Neural cell (in vitro differentiated cells): ENCODE measurements around the gene GANAB. TPM values are rescaled to one million over a fixed set of nuclear protein-coding genes. Genes with fewer than 3 reads are reported as not detected.

Experiments
- H2AFZ ChIP-seq: fragments of 200-600, 300-800 bp; sonication (generic), shearing (Covaris generic); 2 replicates; pipeline ENCODE4 v1.6.0; 2014; ENCODE audit warnings: low read depth, mild to moderate bottlenecking, antibody characterized with exemption, low read length, moderate library complexity
- H3F3A ChIP-seq: fragments of 200-600 bp; shearing (Covaris generic); 2 replicates; pipeline ENCODE4 v1.6.1; 2016; ENCODE audit warnings: mild to moderate bottlenecking, moderate library complexity, mixed read lengths, antibody characterized with exemption, low read length; ENCODE audit not compliant: insufficient read depth, poor library complexity, severe bottlenecking
- H3K27ac ChIP-seq: fragments of 200-600, 300-800 bp; sonication (generic), shearing (Covaris generic); 2 replicates; pipeline ENCODE4 v1.5.1; 2014; ENCODE audit warnings: mild to moderate bottlenecking, low read length, moderate library complexity
- H3K27me3 ChIP-seq: fragments of 300-800, 200-600 bp; sonication (generic), shearing (Covaris generic); 2 replicates; pipeline ENCODE4 v1.6.0; 2014; ENCODE audit warnings: mild to moderate bottlenecking, low read depth, low read length, moderate library complexity; ENCODE audit not compliant: insufficient read depth
- H3K36me3 ChIP-seq: fragments of 300-800, 200-600 bp; sonication (generic), shearing (Covaris generic); 2 replicates; pipeline ENCODE4 v1.5.1; 2014; ENCODE audit warnings: mild to moderate bottlenecking, antibody characterized with exemption, low read length, moderate library complexity; ENCODE audit not compliant: insufficient read depth
- H3K4me2 ChIP-seq: fragments of 300-800, 200-600 bp; sonication (generic), shearing (Covaris generic); 2 replicates; pipeline ENCODE4 v1.6.0; 2014; ENCODE audit warnings: mild to moderate bottlenecking, low read length
- H3K4me3 ChIP-seq: fragments of 300-800, 200-600 bp; sonication (generic), shearing (Covaris generic); 2 replicates; pipeline ENCODE4 v1.5.1; 2014; ENCODE audit warnings: mild to moderate bottlenecking, low read length, moderate library complexity
- H3K79me2 ChIP-seq: fragments of 200-600 bp; shearing (Covaris generic); replicated peaks from 2 replicates; pipeline ENCODE4 v1.6.0; 2014; ENCODE audit warnings: mild to moderate bottlenecking, low read length, moderate library complexity; ENCODE audit not compliant: insufficient read depth
- H3K9ac ChIP-seq: fragments of 300-800, 200-600 bp; sonication (generic), shearing (Covaris generic); 2 replicates; pipeline ENCODE4 v1.6.1; 2016; ENCODE audit warnings: mild to moderate bottlenecking, low read length, mixed read lengths
- H3K9me2 ChIP-seq: fragments of 200-600 bp; shearing (Covaris generic); 2 replicates; pipeline ENCODE4 v1.6.1; 2016; ENCODE audit warnings: mild to moderate bottlenecking, low read length, mixed read lengths; ENCODE audit not compliant: insufficient read depth
- H3K9me3 ChIP-seq: fragments of 200-600, 300-800 bp; sonication (generic), shearing (Covaris generic); 2 replicates; pipeline ENCODE4 v1.6.1; 2016; ENCODE audit warnings: mild to moderate bottlenecking, mixed run types, low read length, moderate library complexity, mixed read lengths
- H4K20me1 ChIP-seq: fragments of 200-600 bp; shearing (Covaris generic); 2 replicates; pipeline ENCODE4 v1.6.1; 2016; ENCODE audit warnings: mild to moderate bottlenecking, mixed run types; ENCODE audit not compliant: insufficient read depth
- CTCF ChIP-seq: fragments of 450-650 bp; IDR thresholded peaks from 2 replicates; pipeline ENCODE4 v1.5.1; 2014; ENCODE audit warnings: antibody characterized with exemption, mild to moderate bottlenecking, moderate library complexity; ENCODE audit not compliant: poor library complexity, severe bottlenecking
- EP300 ChIP-seq: fragments of 450-650 bp; conservative IDR thresholded peaks from 2 replicates; pipeline ENCODE4 v1.6.1; 2014; ENCODE audit warnings: antibody characterized with exemption, mild to moderate bottlenecking, moderate library complexity; ENCODE audit not compliant: poor library complexity, severe bottlenecking
- EZH2 ChIP-seq: fragments of 200-600, 300-800 bp; shearing (Covaris generic), sonication (generic); IDR thresholded peaks from 2 replicates; pipeline ENCODE4 v1.6.1; 2014; ENCODE audit warnings: antibody characterized with exemption, low read length, borderline replicate concordance, mild to moderate bottlenecking; ENCODE audit not compliant: insufficient read depth, poor library complexity, severe bottlenecking
- MXI1 ChIP-seq: fragments of 450-650 bp; conservative IDR thresholded peaks from 2 replicates; pipeline ENCODE4 v1.6.1; 2014; ENCODE audit warnings: antibody characterized with exemption, mild to moderate bottlenecking; ENCODE audit not compliant: poor library complexity, severe bottlenecking
- POLR2AphosphoS5 ChIP-seq: IDR thresholded peaks from 2 replicates; pipeline ENCODE4 v1.6.1; 2012
- RAD21 ChIP-seq: fragments of 450-650 bp; conservative IDR thresholded peaks from 2 replicates; pipeline ENCODE4 v1.6.1; 2014; ENCODE audit warnings: antibody characterized with exemption, mild to moderate bottlenecking, moderate library complexity
- REST ChIP-seq: IDR thresholded peaks from 2 replicates; pipeline ENCODE4 v1.6.1; 2012; ENCODE audit warnings: borderline replicate concordance
- SMC3 ChIP-seq: fragments of 450-650 bp; conservative IDR thresholded peaks from 2 replicates; pipeline ENCODE4 v1.6.1; 2014; ENCODE audit warnings: antibody characterized with exemption, mild to moderate bottlenecking, moderate library complexity; ENCODE audit not compliant: poor library complexity
- TAF1 ChIP-seq: IDR thresholded peaks from 2 replicates; pipeline ENCODE4 v1.6.1; 2012; ENCODE audit warnings: low read depth
- polyA plus RNA-seq: library from polyadenylated mRNA; depleted of rRNA; stranded (reverse); fragments of >200 nt; gene quantifications from 2 replicates; pipeline ENCODE4 v1.2.3, GENCODE V29; 2014

GANAB gene
- polyA plus RNA-seq, 1 donor from 2014 or later = 62.7 TPM

- Histone ChIP-seq H3K9me3 (no peaks in the 10 kb centered on the region), H3K4me2 (no peak overlapping the region), H3K27ac (peak overlapping the region; percentile 87), H3K79me2 (peaks cover 35% of the 10 kb centered on the region), H3K36me3 (no peaks in the 10 kb centered on the region), H3K27me3 (no peaks in the 10 kb centered on the region), H4K20me1 (no peaks in the 10 kb centered on the region), H3K4me3 (peak overlapping the region; percentile 100), H3F3A (no peaks in the 10 kb centered on the region), H3K9me2 (no peaks in the 10 kb centered on the region), H3K9ac (peak overlapping the region; percentile 98), H2AFZ (peak overlapping the region; percentile 77)
- no peak for TF ChIP-seq REST
- TF ChIP-seq TAF1 = no peak
- TF ChIP-seq EZH2 = no peak
- no peak for TF ChIP-seq SMC3
- no peak for TF ChIP-seq MXI1
- TF ChIP-seq EP300 = no peak
- TF ChIP-seq POLR2AphosphoS5 = no peak
- no peak for TF ChIP-seq RAD21
- no peak for TF ChIP-seq CTCF
These were observed 45.4 kb downstream of the GANAB start for GRCh38 chr11:62601122-62601371.

GRCh38 chr11:62600367-62601121 lies 45.9 kb downstream of the GANAB start:
- Histone ChIP-seq H3K27me3 (no peaks in the 10 kb centered on the region), H2AFZ (peak overlapping the region; percentile 77), H4K20me1 (no peaks in the 10 kb centered on the region), H3K9me3 (no peaks in the 10 kb centered on the region), H3K9me2 (no peaks in the 10 kb centered on the region), H3K36me3 (no peaks in the 10 kb centered on the region), H3K9ac (peak overlapping the region; percentile 98), H3K79me2 (peaks cover 35% of the 10 kb centered on the region), H3K4me2 (peak overlapping the region; percentile 87), H3K4me3 (peak overlapping the region; percentile 100), H3K27ac (peak overlapping the region; percentile 87), H3F3A (no peaks in the 10 kb centered on the region)
- no peak for TF ChIP-seq EZH2
- TF ChIP-seq RAD21 = no peak
- TF ChIP-seq TAF1 = no peak
- TF ChIP-seq MXI1 = no peak
- TF ChIP-seq POLR2AphosphoS5 = no peak
